AG08396 (cell line): ENCODE data around the gene KCNMB4.

Experiments used
- DNase-seq: peaks from one replicate; pipeline ENCODE4 v3.0.0; 2012; ENCODE audit warnings: low spot score, mixed read lengths

The KCNMB4 gene

GRCh38 chr12:70365648-70366518 lies at the start of gene KCNMB4:
TSS of gene KCNMB4 (plus strand) at chr12:70366290. CDS start at chr12:70366735, 445 bp downstream.
- peak; percentile 62 for DNase-seq

- DNase-seq = no peak
Measured at GRCh38 chr12:70317781-70318180, 48.3 kb upstream of the KCNMB4 start.

- no peak for DNase-seq
Measured at GRCh38 chr12:70319605-70320004, 46.5 kb upstream of the KCNMB4 start.

GRCh38 chr12:70321191-70321590 lies 44.9 kb upstream of the KCNMB4 start:
- no peak for DNase-seq

- DNase-seq = no peak
Measured at GRCh38 chr12:70327541-70327940, 38.5 kb upstream of the KCNMB4 start.

- no peak for DNase-seq
Measured at GRCh38 chr12:70329728-70330127, 36.4 kb upstream of the KCNMB4 start.

GRCh38 chr12:70330158-70330557 lies 35.9 kb upstream of the KCNMB4 start:
- no peak for DNase-seq

- DNase-seq = no peak
Measured at GRCh38 chr12:70332236-70332635, 33.9 kb upstream of the KCNMB4 start.

- no peak for DNase-seq
Measured at GRCh38 chr12:70334742-70335141, 31.3 kb upstream of the KCNMB4 start.

- DNase-seq = no peak
Measured at GRCh38 chr12:70338531-70338930, 27.6 kb upstream of the KCNMB4 start.

GRCh38 chr12:70351076-70351475 lies 15.0 kb upstream of the KCNMB4 start:
- no peak for DNase-seq

GRCh38 chr12:70353780-70354660 lies 12.1 kb upstream of the KCNMB4 start:
- DNase-seq = no peak

GRCh38 chr12:70354787-70355186 lies 11.3 kb upstream of the KCNMB4 start:
- DNase-seq = no peak

GRCh38 chr12:70355972-70356371 lies 10.1 kb upstream of the KCNMB4 start:
- no peak for DNase-seq

- no peak for DNase-seq
Measured at GRCh38 chr12:70359458-70360197, 6.5 kb upstream of the KCNMB4 start.

- DNase-seq = no peak
Measured at GRCh38 chr12:70360218-70360617, 5.9 kb upstream of the KCNMB4 start.

GRCh38 chr12:70364695-70365397 lies 1.2 kb upstream of the KCNMB4 start:
- peak; percentile 7 for DNase-seq

GRCh38 chr12:70365398-70365647 lies 767 bp upstream of the KCNMB4 start:
- no peak for DNase-seq

GRCh38 chr12:70366581-70367257 lies 629 bp downstream of the KCNMB4 start:
- DNase-seq = peak; percentile 38

- peak; percentile 13 for DNase-seq
Measured at GRCh38 chr12:70367258-70368141, 1.4 kb downstream of the KCNMB4 start.
